Fibroblast of mammary gland (primary cell): Measurements from ENCODE around the gene PRDM16.

Source experiments
- DNase-seq: peaks from one replicate; pipeline ENCODE4 v3.0.0-alpha.2; 2010; ENCODE audit warnings: low read depth
- H3K4me3 ChIP-seq: 2 replicates; pipeline ENCODE4 v1.5.1; 2011; ENCODE audit warnings: low read depth, mild to moderate bottlenecking, low read length, moderate library complexity; ENCODE audit not compliant: control insufficient read depth
- TF ChIP-seq, protein P1 (sequence below): conservative IDR thresholded peaks from 2 replicates; pipeline ENCODE4 v1.5.1; 2011; ENCODE audit warnings: low read depth, low read length, inconsistent platforms; ENCODE audit not compliant: control insufficient read depth, insufficient read depth

Gene PRDM16

DNA sequence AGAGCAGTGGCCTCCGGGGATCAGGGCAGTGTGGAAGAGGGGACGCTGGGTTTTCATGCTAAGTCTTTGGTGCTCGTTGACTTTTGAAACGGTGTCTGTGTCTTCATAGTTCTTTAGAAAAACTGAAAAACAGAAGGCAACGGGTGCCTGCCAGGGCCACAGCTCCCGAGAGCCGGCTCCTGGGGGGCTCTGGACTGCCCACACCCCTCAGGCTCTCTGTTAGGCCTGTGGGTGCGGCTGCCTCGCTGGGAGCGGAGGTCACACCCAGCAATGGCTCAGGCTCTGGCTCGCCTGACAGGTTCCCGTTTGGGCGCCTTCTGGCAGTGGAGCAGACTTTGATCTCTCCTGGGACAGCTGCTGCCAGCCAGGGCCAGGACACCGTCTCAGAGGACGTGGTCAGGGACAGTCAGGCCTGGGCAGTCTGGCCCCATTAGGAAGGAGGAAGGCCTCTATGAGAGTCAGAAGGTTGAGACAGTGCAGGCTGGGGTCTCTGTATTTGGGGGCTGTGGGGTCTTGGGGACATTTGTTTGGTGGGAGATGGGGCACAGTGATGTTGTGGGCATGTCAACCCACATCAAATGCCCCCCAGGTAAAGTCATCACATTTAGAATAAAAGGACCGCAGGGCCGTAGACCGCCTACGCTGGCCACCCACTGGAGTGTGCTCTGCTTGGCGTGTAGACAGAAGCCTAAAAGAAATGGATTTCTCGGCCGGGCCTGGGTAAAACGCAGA, 391.1 kb downstream of the PRDM16 start:
- DNase-seq: no peak
- H3K4me3 ChIP-seq: no peak overlapping the region
- TF ChIP-seq, protein P1, sequence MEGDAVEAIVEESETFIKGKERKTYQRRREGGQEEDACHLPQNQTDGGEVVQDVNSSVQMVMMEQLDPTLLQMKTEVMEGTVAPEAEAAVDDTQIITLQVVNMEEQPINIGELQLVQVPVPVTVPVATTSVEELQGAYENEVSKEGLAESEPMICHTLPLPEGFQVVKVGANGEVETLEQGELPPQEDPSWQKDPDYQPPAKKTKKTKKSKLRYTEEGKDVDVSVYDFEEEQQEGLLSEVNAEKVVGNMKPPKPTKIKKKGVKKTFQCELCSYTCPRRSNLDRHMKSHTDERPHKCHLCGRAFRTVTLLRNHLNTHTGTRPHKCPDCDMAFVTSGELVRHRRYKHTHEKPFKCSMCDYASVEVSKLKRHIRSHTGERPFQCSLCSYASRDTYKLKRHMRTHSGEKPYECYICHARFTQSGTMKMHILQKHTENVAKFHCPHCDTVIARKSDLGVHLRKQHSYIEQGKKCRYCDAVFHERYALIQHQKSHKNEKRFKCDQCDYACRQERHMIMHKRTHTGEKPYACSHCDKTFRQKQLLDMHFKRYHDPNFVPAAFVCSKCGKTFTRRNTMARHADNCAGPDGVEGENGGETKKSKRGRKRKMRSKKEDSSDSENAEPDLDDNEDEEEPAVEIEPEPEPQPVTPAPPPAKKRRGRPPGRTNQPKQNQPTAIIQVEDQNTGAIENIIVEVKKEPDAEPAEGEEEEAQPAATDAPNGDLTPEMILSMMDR: no peak

DNA sequence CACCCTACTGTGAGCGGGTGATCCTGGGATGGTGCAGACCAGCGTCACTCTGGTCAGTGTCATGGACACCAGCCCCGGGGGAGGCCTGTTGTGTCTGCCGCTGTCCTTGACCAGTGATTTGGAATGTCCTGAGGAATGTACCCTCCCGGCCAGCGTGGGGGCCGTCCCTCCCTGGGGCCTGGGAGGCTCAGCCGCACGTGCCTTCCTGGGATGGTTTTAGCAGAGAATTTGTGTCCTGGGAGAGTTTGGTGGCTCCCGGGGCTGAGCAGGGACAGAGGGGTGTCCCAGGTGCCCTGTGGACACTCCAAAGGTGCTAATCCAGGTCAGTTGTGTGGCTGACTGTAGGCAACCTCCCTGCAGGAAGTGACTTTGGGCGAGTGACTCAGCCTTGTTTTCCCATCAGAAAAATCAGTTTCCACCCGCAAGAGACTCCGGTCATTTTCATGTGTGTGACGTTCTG, 391.7 kb downstream of the PRDM16 start:
- H3K4me3 ChIP-seq: no peak overlapping the region
- TF ChIP-seq, protein P1: no peak
- DNase-seq: no peak

DNA sequence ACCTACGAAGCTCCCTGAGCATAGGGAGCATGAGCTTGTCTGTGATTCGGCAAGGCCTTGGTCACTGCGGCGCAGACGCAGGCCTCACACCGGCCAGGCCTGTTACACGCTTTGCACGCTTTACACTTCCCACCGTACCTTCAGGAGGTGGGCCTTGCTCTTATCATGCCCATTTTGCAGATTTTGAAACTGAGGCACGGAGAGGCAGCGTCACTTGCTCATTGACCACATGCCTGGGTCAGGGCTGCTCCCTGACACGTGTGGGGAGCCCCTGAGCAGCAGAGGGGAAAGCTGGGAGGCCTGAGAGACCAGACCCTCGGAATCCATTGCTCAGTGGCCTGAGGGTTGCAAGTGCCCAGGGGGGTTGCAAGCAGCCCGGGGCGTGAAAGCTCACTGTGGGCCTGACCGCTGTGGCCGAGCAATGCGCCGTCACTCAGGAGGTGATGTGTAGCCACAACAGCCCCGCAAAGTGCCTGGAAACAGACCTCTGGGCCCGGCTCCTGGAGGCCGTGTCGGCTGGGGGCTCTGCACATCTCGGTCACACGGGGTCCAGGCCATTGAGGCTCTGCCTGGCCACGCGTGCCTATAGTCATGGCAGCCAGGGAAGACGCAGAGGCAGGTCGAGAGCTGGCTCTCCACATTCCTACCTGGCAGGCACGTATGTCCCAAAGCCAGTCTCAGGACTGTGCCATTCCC, 392.4 kb downstream of the PRDM16 start:
- H3K4me3 ChIP-seq: no peak overlapping the region
- DNase-seq: no peak
- TF ChIP-seq, protein P1: no peak

DNA sequence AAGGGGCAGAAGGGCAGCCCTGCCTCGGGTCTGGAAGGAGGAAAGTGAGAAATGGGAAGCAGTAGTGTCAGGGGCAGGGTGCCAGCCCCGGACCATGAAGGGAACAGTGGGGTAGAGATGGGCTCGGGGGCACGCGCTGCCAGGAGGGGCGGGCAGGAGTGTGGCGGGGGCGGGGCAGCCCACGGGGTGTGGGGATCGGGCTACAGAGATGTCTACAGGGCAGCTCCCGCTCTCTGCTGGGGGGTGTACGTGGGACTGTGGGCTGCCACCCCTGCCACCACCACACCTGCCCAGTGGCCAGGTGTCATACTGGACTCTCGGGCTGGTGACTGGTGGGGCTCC, 392.9 kb downstream of the PRDM16 start:
- no peak for DNase-seq
- no peak overlapping the region for H3K4me3 ChIP-seq
- TF ChIP-seq, protein P1: no peak

DNA sequence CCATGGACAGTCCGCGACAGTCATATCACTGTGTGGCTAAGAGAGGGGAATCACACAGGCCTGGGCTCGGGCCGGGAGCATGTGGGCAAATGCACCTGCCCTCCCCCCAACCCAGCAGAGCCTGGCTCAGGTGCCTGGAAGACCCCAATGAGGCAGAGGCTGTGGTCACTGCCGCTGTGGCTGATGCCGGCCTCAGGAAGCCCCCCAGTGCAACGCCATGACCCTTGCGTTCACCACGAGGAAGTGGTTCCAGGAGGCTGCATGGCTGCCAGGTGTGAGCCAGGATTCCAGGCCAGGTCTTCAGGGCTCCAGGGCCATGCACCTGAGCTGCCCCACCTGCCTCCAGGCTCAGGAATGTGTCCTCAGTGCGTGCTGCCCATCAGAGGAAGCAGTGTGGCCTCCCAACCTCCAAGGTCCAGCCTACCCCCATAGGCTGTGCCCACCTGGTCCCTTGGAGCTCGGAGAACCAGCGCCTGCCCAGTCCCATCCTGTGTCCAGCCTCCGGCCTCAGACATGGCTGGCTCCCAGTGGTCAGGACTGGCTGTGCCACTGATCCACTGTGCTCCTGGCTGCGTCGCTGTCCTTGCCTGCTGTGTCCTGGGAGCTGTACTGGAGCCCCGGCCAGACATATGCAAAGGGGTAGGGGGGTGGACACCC, 393.5 kb downstream of the PRDM16 start:
- DNase-seq: no peak
- TF ChIP-seq, protein P1: no peak
- H3K4me3 ChIP-seq: no peak overlapping the region

DNA sequence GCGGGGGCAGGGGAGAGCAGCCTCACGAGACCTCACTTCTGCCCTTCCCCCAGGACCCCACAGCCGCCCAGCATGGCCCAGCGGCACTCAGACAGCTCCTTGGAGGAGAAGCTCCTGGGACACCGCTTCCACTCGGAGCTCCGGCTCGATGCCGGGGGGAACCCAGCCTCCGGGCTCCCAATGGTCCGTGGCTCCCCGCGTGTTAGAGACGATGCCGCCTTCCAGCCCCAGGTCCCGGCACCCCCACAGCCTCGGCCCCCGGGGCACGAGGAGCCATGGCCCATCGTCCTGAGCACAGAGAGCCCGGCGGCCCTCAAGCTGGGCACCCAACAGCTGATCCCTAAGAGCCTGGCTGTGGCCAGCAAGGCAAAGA, 394.0 kb downstream of the PRDM16 start:
- no peak for DNase-seq
- TF ChIP-seq, protein P1: no peak
- no peak overlapping the region for H3K4me3 ChIP-seq
